Spleen (tissue), 7 donors: Measurements from ENCODE around the gene PRSS38.
"Not testable (repeated sequence)": the region's sequence is repeated elsewhere in the genome, so short reads cannot be mapped to it uniquely, and the experiment has no call there.

Source experiments
- POLR2A ChIP-seq, 3 donors: fragments of 450-650 bp; IDR thresholded peaks; one replicate each; pipeline ENCODE4 v1.5.1; 2017; ENCODE audit warnings: antibody characterized with exemption in 3 of 3, mild to moderate bottlenecking in 1 of 3
- POLR2AphosphoS5 ChIP-seq, 3 donors: sonication (generic); formaldehyde crosslinking; IDR thresholded peaks; one replicate each; pipeline ENCODE4 v1.5.1; 2017; ENCODE audit warnings: antibody characterized with exemption in 3 of 3
- TF ChIP-seq, protein P1 (sequence below), 11 experiments: fragments of 200-600 bp in 7 of 11; fragments of 450-650 bp in 4 of 11; sonication (generic) in 4 of 11; IDR thresholded peaks in 8 of 11; conservative IDR thresholded peaks in 3 of 11; 1 replicate in 7 of 11; 2 replicates in 4 of 11; pipeline versions ENCODE4 v1.4.0 to v1.8.0; 2016 to 2021; ENCODE audit warnings: antibody characterized with exemption in 11 of 11, inconsistent platforms in 4 of 11, mild to moderate bottlenecking in 1 of 11
- donor health status: DM: no; HTN: no; CAD: no; lungs with moderate emphysema.
- donor health status: DM: no; HTN: no; CAD: no.
- donor health status: DM: no; HTN: no; CAD: no.

DNA sequence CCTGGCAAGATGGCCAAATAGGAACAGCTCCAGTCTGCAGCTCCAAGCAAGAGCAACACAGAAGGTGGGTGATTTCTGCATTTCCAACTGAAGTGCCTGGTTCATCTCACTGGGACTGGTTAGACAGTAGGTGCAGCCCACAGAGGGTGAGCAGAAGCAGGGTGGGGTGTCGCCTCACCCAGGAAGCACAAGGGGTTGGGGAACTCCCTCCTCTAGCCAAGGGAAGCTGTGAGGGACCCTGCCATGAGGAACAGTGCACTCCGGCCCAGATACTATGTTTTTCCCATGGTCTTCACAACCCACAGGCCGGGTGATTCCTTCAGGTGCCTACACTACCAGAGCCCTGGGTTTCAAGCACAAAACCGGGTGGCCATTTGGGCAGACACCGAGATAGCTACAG is 56.4 kb downstream of the PRSS38 start:
- not testable (repeated sequence) for TF ChIP-seq POLR2AphosphoS5, POLR2A (IDR thresholded peaks at IDR 0.05)
- TF ChIP-seq, protein P1, sequence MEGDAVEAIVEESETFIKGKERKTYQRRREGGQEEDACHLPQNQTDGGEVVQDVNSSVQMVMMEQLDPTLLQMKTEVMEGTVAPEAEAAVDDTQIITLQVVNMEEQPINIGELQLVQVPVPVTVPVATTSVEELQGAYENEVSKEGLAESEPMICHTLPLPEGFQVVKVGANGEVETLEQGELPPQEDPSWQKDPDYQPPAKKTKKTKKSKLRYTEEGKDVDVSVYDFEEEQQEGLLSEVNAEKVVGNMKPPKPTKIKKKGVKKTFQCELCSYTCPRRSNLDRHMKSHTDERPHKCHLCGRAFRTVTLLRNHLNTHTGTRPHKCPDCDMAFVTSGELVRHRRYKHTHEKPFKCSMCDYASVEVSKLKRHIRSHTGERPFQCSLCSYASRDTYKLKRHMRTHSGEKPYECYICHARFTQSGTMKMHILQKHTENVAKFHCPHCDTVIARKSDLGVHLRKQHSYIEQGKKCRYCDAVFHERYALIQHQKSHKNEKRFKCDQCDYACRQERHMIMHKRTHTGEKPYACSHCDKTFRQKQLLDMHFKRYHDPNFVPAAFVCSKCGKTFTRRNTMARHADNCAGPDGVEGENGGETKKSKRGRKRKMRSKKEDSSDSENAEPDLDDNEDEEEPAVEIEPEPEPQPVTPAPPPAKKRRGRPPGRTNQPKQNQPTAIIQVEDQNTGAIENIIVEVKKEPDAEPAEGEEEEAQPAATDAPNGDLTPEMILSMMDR (IDR thresholded peaks at IDR 0.05 in 8 of 11, conservative IDR thresholded peaks at IDR 0.05 in 3 of 11) = not testable (repeated sequence)
